IMR-90 (cell line): ENCODE data around the gene AS3MT. TPM values are rescaled to one million over a fixed set of nuclear protein-coding genes. Genes with fewer than 3 reads are reported as not detected.

ENCODE experiments used
- ATAC-seq: fragments of 200-7000 bp; cut with Tn5 transposase; 2 replicates; pipeline ENCODE4 v1.9.1; 2020; ENCODE audit warnings: low read depth, mild to moderate bottlenecking, moderate library complexity
- BruUV-seq: library from RNA; stranded (reverse); fragments of 400-500 nt; replicated peaks from 2 replicates; lab custom pipeline; 2021; lab: Mats Ljungman, UMichigan
- CTCF ChIA-PET: fragments of 300-600 bp; formaldehyde crosslinking; extraction: SDS; loops from one replicate; lab custom pipeline; 2021; ENCODE audit warnings: antibody characterized with exemption; lab: Yijun Ruan, JAX
- POLR2A ChIA-PET: fragments of 300-600 bp; sonication (Branson Sonifier 250); formaldehyde crosslinking; loops from one replicate; lab custom pipeline; 2022; ENCODE audit warnings: antibody characterized with exemption; ENCODE audit not compliant: unreplicated experiment; lab: Charles Lee
- DNase-seq: peaks from one replicate; pipeline ENCODE4 v3.0.0; 2013
- H2AFZ ChIP-seq: replicated peaks from 2 replicates; pipeline ENCODE3; 2013; ENCODE audit warnings: low read length, mild to moderate bottlenecking; ENCODE audit not compliant: poor library complexity
- H2AK5ac ChIP-seq: 2 replicates; pipeline ENCODE4 v1.6.1; 2013; ENCODE audit warnings: low read depth, low read length, inconsistent platforms
- H2AK9ac ChIP-seq: replicated peaks from 2 replicates; pipeline ENCODE3; 2013; ENCODE audit warnings: mild to moderate bottlenecking, low read depth, low read length, moderate library complexity; ENCODE audit not compliant: poor library complexity
- H2BK120ac ChIP-seq: 2 replicates; pipeline ENCODE4 v1.6.1; 2013; ENCODE audit warnings: low read depth, low read length, inconsistent platforms
- H2BK15ac ChIP-seq: 3 replicates; pipeline ENCODE4 v1.6.1; 2013; ENCODE audit warnings: low read depth, low read length, inconsistent platforms
- H2BK20ac ChIP-seq: 2 replicates; pipeline ENCODE4 v1.6.1; 2013; ENCODE audit warnings: low read depth, mild to moderate bottlenecking, inconsistent platforms, low read length, moderate library complexity
- H2BK5ac ChIP-seq: 2 replicates; pipeline ENCODE4 v1.6.1; 2013; ENCODE audit warnings: mild to moderate bottlenecking, low read depth, low read length, inconsistent platforms; ENCODE audit not compliant: poor library complexity, severe bottlenecking
- H3K14ac ChIP-seq: replicated peaks from 2 replicates; pipeline ENCODE4 v1.6.1; 2013; ENCODE audit warnings: low read depth, low read length, inconsistent platforms
- H3K18ac ChIP-seq: 2 replicates; pipeline ENCODE4 v1.6.1; 2013; ENCODE audit warnings: low read depth, low read length, control low read depth
- H3K23ac ChIP-seq: 2 replicates; pipeline ENCODE4 v1.6.1; 2013; ENCODE audit warnings: low read depth, low read length, inconsistent platforms
- H3K27ac ChIP-seq: 2 replicates; pipeline ENCODE4 v1.5.1; 2013; ENCODE audit warnings: mild to moderate bottlenecking, control low read depth, low read length; ENCODE audit not compliant: insufficient read depth
- H3K27me3 ChIP-seq: 2 replicates; pipeline ENCODE4 v1.6.1; 2013; ENCODE audit warnings: low read length; ENCODE audit not compliant: control insufficient read depth, insufficient read depth
- H3K36me3 ChIP-seq: 2 replicates; pipeline ENCODE4 v1.6.1; 2013; ENCODE audit warnings: low read length, mixed read lengths; ENCODE audit not compliant: control insufficient read depth, insufficient read depth
- H3K4ac ChIP-seq: 2 replicates; pipeline ENCODE4 v1.6.1; 2013; ENCODE audit warnings: low read depth, low read length, inconsistent platforms
- H3K4me1 ChIP-seq: 2 replicates; pipeline ENCODE4 v1.6.1; 2013; ENCODE audit warnings: low read length, mixed read lengths; ENCODE audit not compliant: control insufficient read depth, insufficient read depth
- H3K4me2 ChIP-seq: 2 replicates; pipeline ENCODE4 v1.6.1; 2013; ENCODE audit warnings: low read depth, mild to moderate bottlenecking, control low read depth, low read length, moderate library complexity
- H3K4me3 ChIP-seq: 2 replicates; pipeline ENCODE4 v1.5.1; 2013; ENCODE audit warnings: low read depth, mild to moderate bottlenecking, control low read depth, low read length, moderate library complexity; ENCODE audit not compliant: insufficient read depth
- H3K56ac ChIP-seq: 2 replicates; pipeline ENCODE4 v1.6.1; 2013; ENCODE audit warnings: low read length, inconsistent platforms; ENCODE audit not compliant: insufficient read depth; ENCODE audit errors: extremely low read depth
- H3K79me1 ChIP-seq, 2 experiments: 2 replicates each; pipeline ENCODE4 v1.6.1; 2013; ENCODE audit warnings: low read length in 2 of 2, inconsistent platforms in 1 of 2, low read depth in 1 of 2
- H3K9ac ChIP-seq: 2 replicates; pipeline ENCODE4 v1.6.1; 2013; ENCODE audit warnings: low read depth, low read length, control low read depth
- H3K9me1 ChIP-seq: 2 replicates; pipeline ENCODE4 v1.6.1; 2013; ENCODE audit warnings: low read length, inconsistent platforms; ENCODE audit not compliant: insufficient read depth
- H3K9me3 ChIP-seq: 2 replicates; pipeline ENCODE4 v1.6.1; 2013; ENCODE audit warnings: low read length; ENCODE audit not compliant: control insufficient read depth, insufficient read depth
- H4K20me1 ChIP-seq: 2 replicates; pipeline ENCODE4 v1.6.1; 2013; ENCODE audit warnings: low read length, inconsistent platforms; ENCODE audit not compliant: insufficient read depth
- H4K5ac ChIP-seq: 2 replicates; pipeline ENCODE4 v1.6.1; 2013; ENCODE audit warnings: mild to moderate bottlenecking, low read depth, low read length, control low read depth
- H4K8ac ChIP-seq, 2 experiments: 2 replicates each; pipeline ENCODE4 v1.6.1; 2013; ENCODE audit warnings: low read depth in 2 of 2, low read length in 2 of 2, control low read depth in 1 of 2, inconsistent platforms in 1 of 2
- H4K91ac ChIP-seq: 2 replicates; pipeline ENCODE4 v1.6.1; 2013; ENCODE audit warnings: low read depth, low read length, inconsistent platforms; ENCODE audit not compliant: insufficient read depth
- BHLHE40 ChIP-seq: fragments of 150-350 bp; IDR thresholded peaks from 2 replicates; pipeline ENCODE4 v1.6.1; 2016; ENCODE audit warnings: mild to moderate bottlenecking, low read depth, low read length
- CEBPB ChIP-seq: IDR thresholded peaks from 2 replicates; pipeline ENCODE4 v1.6.1; 2012; ENCODE audit warnings: low read depth, low read length, improper control_type of control experiment
- CHD1 ChIP-seq: IDR thresholded peaks from 2 replicates; pipeline ENCODE4 v1.6.1; 2012; ENCODE audit warnings: low read depth, low read length, improper control_type of control experiment
- CTCF ChIP-seq: conservative IDR thresholded peaks from 2 replicates; pipeline ENCODE4 v1.5.1; 2012; ENCODE audit warnings: mild to moderate bottlenecking, low read depth, low read length, improper control_type of control experiment
- ELK1 ChIP-seq: fragments of 150-350 bp; IDR thresholded peaks from 2 replicates; pipeline ENCODE4 v1.6.1; 2016; ENCODE audit warnings: low read depth, mild to moderate bottlenecking, low read length, moderate library complexity, borderline replicate concordance
- FOS ChIP-seq: fragments of 150-350 bp; IDR thresholded peaks from 2 replicates; pipeline ENCODE4 v1.6.1; 2016; ENCODE audit warnings: low read depth, low read length
- MAFK ChIP-seq: IDR thresholded peaks from 2 replicates; pipeline ENCODE4 v1.6.1; 2012; ENCODE audit warnings: low read depth, low read length, improper control_type of control experiment
- MAZ ChIP-seq: IDR thresholded peaks from 2 replicates; pipeline ENCODE4 v1.6.1; 2012; ENCODE audit warnings: low read depth, mild to moderate bottlenecking, low read length, improper control_type of control experiment, moderate library complexity, borderline replicate concordance
- MXI1 ChIP-seq: IDR thresholded peaks from 2 replicates; pipeline ENCODE4 v1.6.1; 2012; ENCODE audit warnings: low read depth, mild to moderate bottlenecking, low read length, moderate library complexity, borderline replicate concordance
- POLR2A ChIP-seq: IDR thresholded peaks from 2 replicates; pipeline ENCODE4 v1.6.1; 2012; ENCODE audit warnings: mild to moderate bottlenecking, low read depth, low read length
- RAD21 ChIP-seq: IDR thresholded peaks from 2 replicates; pipeline ENCODE4 v1.6.1; 2012; ENCODE audit warnings: low read length, improper control_type of control experiment
- RCOR1 ChIP-seq: IDR thresholded peaks from 2 replicates; pipeline ENCODE4 v1.6.1; 2012; ENCODE audit warnings: mild to moderate bottlenecking, low read length, improper control_type of control experiment; ENCODE audit not compliant: insufficient replicate concordance
- RFX5 ChIP-seq: IDR thresholded peaks from 2 replicates; pipeline ENCODE4 v1.8.0; 2012; ENCODE audit warnings: low read depth, mild to moderate bottlenecking, low read length, moderate library complexity
- SMC3 ChIP-seq: fragments of 150-350 bp; IDR thresholded peaks from 2 replicates; pipeline ENCODE4 v1.6.1; 2016; ENCODE audit warnings: low read depth, mild to moderate bottlenecking, antibody characterized with exemption, low read length, moderate library complexity
- WGBS, 2 experiments: methylation state at CpG; one replicate each; pipeline versions ENCODE4 v1.1.5 to v1.1.7; 2013; ENCODE audit warnings: missing lambda C conversion rate in 2 of 2; ENCODE audit not compliant: insufficient read length in 1 of 2; ENCODE audit errors: extremely low coverage in 2 of 2; 5-methylcytosine and 5-hydroxymethylcytosine counted together
- dilution Hi-C: fragments of 300-500 bp; cut with HindIII; formaldehyde crosslinking; loops from one replicate; pipeline ENCODE4 v1.14.3; 2018; ENCODE audit warnings: low sequenced_read_pairs; ENCODE audit not compliant: unreplicated experiment
- in situ Hi-C: fragments of 300-500 bp; cut with MboI; formaldehyde crosslinking; loops from 3 replicates; pipeline ENCODE4 v1.14.3; 2019; ENCODE audit warnings: low sequenced_read_pairs, inconsistent platforms, mixed read lengths
- intact Hi-C: fragments of 100-400 bp; cut with micrococcal nuclease; formaldehyde crosslinking; loops from 2 replicates; pipeline ENCODE4 v1.10.0; 2022
- polyA plus RNA-seq, 3 experiments: library from polyadenylated mRNA; depleted of rRNA; stranded (reverse); fragments of >200 nt; gene quantifications; 2 replicates each; pipeline ENCODE4 v1.2.3, GENCODE V29; 2012; ENCODE audit warnings: low replicate concordance in 1 of 3
- total RNA-seq: library from RNA; depleted of rRNA; stranded (reverse); fragments of >200 nt; gene quantifications from 2 replicates; pipeline ENCODE4 v1.2.3, GENCODE V29; 2012
- TF ChIP-seq, protein P1 (sequence below): fragments of 150-350 bp; IDR thresholded peaks from 2 replicates; pipeline ENCODE4 v1.6.1; 2017; ENCODE audit warnings: mild to moderate bottlenecking, antibody characterized with exemption, low read length, low read depth

AS3MT gene
- total and polyA plus RNA-seq, 2 of the 4 experiments (the other 2 are of a cell fraction): 2.7 to 3.6 TPM

- Histone ChIP-seq H2AK9ac (no peak overlapping the region), H3K9me3 (peaks cover 11% of the 10 kb centered on the region), H4K20me1 (no peaks in the 10 kb centered on the region), H3K4ac (no peak overlapping the region), H3K9ac (no peak overlapping the region), H2AK5ac (no peak overlapping the region), H3K14ac (no peak overlapping the region), H4K91ac (no peak overlapping the region), H3K9me1 (no peaks in the 10 kb centered on the region), H3K27me3 (peaks cover 13% of the 10 kb centered on the region), H3K23ac (no peak overlapping the region), H2BK20ac (no peak overlapping the region), H3K79me1 (no peaks in the 10 kb centered on the region), H3K4me3 (no peak overlapping the region), H3K4me2 (no peak overlapping the region), H3K27ac (no peak overlapping the region), H4K8ac (no peak overlapping the region), H2BK120ac (no peak overlapping the region), H3K18ac (no peak overlapping the region), H3K4me1 (no peaks in the 10 kb centered on the region), H2AFZ (no peak overlapping the region), H2BK15ac (no peak overlapping the region), H4K5ac (no peak overlapping the region), H3K56ac (no peak overlapping the region), H3K36me3 (no peaks in the 10 kb centered on the region), H2BK5ac (no peak overlapping the region)
- in situ Hi-C loops (no loop called here), dilution Hi-C loops (no loop called here), intact Hi-C loops (no loop called here)
- POLR2A ChIA-PET: no interaction called here
- CTCF ChIA-PET: no interaction called here
- ATAC-seq (no peak), DNase-seq (no peak)
- TF ChIP-seq BHLHE40 (no peak), CHD1 (no peak), MAFK (no peak), CEBPB (no peak), MAZ (no peak), CTCF (no peak), POLR2A (no peak), SMC3 (no peak), ELK1 (no peak), MXI1 (no peak), RAD21 (no peak), RCOR1 (no peak), FOS (no peak), RFX5 (no peak)
- TF ChIP-seq, protein P1, sequence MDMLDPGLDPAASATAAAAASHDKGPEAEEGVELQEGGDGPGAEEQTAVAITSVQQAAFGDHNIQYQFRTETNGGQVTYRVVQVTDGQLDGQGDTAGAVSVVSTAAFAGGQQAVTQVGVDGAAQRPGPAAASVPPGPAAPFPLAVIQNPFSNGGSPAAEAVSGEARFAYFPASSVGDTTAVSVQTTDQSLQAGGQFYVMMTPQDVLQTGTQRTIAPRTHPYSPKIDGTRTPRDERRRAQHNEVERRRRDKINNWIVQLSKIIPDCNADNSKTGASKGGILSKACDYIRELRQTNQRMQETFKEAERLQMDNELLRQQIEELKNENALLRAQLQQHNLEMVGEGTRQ: no peak
- no TSS peak for BruUV-seq
- WGBS, 2 experiments: 100% methylated on average over 3 of the region's 11 CpGs; no CpG with 5 or more reads in 1 of the 2 experiments
Measured at GRCh38 chr10:102841827-102842345, 27.4 kb upstream of the AS3MT start.
